GM23338 (cell line): Measurements from ENCODE around the gene VAPA.

Source experiments
- CTCF ChIP-seq, 2 experiments: fragments of 200-600 bp in 1 of 2; sonication (generic) in 1 of 2; conservative IDR thresholded peaks; 2 replicates each; pipeline versions ENCODE4 v1.5.1 to v1.6.1; 2016 to 2017; ENCODE audit warnings: antibody characterized with exemption in 2 of 2, low read depth in 2 of 2, mild to moderate bottlenecking in 2 of 2, moderate library complexity in 1 of 2
- EZH2phosphoT487 ChIP-seq: fragments of 200-600 bp; sonication (generic); IDR thresholded peaks from one replicate; pipeline ENCODE4 v1.8.1; 2018; ENCODE audit warnings: antibody characterized with exemption; ENCODE audit not compliant: unreplicated experiment

GRCh38 chr18:9868857-9869714 is 44.7 kb upstream of the VAPA start:
- TF ChIP-seq CTCF (conservative IDR thresholded peaks at IDR 0.05; ENCODE audit: low read depth in 2 of 2) (no peak), EZH2phosphoT487 (no peak)
